Transverse colon (tissue), 4 donors: ENCODE measurements around the gene SLC11A2.

Source experiments
- EP300 ChIP-seq: sonication (generic); formaldehyde crosslinking; IDR thresholded peaks from one replicate; pipeline ENCODE4 v1.6.1; 2017; ENCODE audit warnings: antibody characterized with exemption, low read depth
- POLR2AphosphoS5 ChIP-seq, 3 donors: sonication (generic); formaldehyde crosslinking; IDR thresholded peaks; one replicate each; pipeline ENCODE4 v1.6.1; 2016; ENCODE audit warnings: antibody characterized with exemption in 3 of 3
- TF ChIP-seq, protein P1 (sequence below), 5 experiments: fragments of 200-600 bp in 3 of 5; fragments of 450-650 bp in 2 of 5; sonication (generic) in 3 of 5; IDR thresholded peaks; 1 replicate in 2 of 5; 2 replicates in 3 of 5; pipeline ENCODE4 v1.5.1; 2016 to 2017; ENCODE audit warnings: antibody characterized with exemption in 5 of 5, inconsistent platforms in 3 of 5, mild to moderate bottlenecking in 2 of 5, moderate library complexity in 1 of 5

GRCh38 chr12:51005030-51005429 lies 21.2 kb downstream of the SLC11A2 start:
- TF ChIP-seq, protein P1, sequence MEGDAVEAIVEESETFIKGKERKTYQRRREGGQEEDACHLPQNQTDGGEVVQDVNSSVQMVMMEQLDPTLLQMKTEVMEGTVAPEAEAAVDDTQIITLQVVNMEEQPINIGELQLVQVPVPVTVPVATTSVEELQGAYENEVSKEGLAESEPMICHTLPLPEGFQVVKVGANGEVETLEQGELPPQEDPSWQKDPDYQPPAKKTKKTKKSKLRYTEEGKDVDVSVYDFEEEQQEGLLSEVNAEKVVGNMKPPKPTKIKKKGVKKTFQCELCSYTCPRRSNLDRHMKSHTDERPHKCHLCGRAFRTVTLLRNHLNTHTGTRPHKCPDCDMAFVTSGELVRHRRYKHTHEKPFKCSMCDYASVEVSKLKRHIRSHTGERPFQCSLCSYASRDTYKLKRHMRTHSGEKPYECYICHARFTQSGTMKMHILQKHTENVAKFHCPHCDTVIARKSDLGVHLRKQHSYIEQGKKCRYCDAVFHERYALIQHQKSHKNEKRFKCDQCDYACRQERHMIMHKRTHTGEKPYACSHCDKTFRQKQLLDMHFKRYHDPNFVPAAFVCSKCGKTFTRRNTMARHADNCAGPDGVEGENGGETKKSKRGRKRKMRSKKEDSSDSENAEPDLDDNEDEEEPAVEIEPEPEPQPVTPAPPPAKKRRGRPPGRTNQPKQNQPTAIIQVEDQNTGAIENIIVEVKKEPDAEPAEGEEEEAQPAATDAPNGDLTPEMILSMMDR (IDR thresholded peaks at IDR 0.05) = no peak
- no peak for TF ChIP-seq POLR2AphosphoS5 (IDR thresholded peaks at IDR 0.05)
- no peak for TF ChIP-seq EP300
